ENCODE data around the gene NF1.
"Not testable (repeated sequence)": the region's sequence is repeated elsewhere in the genome, so short reads cannot be mapped to it uniquely, and the experiment has no call there.

DNA sequence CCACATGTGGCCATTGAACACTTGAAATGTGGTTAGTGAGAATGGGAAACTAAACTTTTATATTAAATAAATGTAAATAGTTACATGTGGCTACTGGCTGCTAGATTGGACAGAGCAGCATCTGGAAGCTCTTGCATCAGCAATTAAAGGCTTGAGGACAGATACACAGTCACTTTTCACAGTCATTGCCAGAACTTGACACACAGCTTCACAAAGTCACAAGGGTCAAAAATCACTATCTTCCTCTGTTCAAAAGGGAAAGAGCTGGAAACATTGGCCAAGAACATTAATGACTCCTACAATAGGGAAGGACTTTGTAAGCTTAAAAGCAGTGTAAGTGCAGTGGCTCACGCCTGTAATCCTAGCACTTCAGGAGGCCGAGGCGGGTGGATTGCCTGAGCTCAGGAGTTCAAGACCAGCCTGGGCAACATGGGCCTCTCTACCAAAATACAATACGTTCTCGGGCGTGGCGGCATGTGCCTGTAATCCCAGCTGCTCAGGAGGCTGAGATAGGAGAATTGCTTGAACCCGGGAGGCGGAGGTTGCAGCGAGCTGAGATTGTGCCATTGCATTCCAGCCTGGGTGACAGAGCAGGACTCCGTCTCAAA is 288.0 kb downstream of the NF1 start:
- TF ChIP-seq, protein P1, sequence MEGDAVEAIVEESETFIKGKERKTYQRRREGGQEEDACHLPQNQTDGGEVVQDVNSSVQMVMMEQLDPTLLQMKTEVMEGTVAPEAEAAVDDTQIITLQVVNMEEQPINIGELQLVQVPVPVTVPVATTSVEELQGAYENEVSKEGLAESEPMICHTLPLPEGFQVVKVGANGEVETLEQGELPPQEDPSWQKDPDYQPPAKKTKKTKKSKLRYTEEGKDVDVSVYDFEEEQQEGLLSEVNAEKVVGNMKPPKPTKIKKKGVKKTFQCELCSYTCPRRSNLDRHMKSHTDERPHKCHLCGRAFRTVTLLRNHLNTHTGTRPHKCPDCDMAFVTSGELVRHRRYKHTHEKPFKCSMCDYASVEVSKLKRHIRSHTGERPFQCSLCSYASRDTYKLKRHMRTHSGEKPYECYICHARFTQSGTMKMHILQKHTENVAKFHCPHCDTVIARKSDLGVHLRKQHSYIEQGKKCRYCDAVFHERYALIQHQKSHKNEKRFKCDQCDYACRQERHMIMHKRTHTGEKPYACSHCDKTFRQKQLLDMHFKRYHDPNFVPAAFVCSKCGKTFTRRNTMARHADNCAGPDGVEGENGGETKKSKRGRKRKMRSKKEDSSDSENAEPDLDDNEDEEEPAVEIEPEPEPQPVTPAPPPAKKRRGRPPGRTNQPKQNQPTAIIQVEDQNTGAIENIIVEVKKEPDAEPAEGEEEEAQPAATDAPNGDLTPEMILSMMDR (IDR thresholded peaks at IDR 0.05), result not testable (repeated sequence)
- not testable (repeated sequence) for TF ChIP-seq POLR2A (IDR thresholded peaks at IDR 0.05)

Data from heart left ventricle (tissue), 13 donors.